Raji (cell line): Measurements from ENCODE around the gene SUSD2.

ENCODE experiments used
- POLR2A ChIP-seq: IDR thresholded peaks from 2 replicates; pipeline ENCODE4 v1.6.1; 2011; ENCODE audit warnings: low read depth, low read length, control low read depth; ENCODE audit not compliant: insufficient read depth

Gene SUSD2

GRCh38 chr22:24162436-24162835 lies 18.9 kb upstream of the SUSD2 start:
- no peak for TF ChIP-seq POLR2A

- TF ChIP-seq POLR2A, result no peak
These were observed 17.0 kb upstream of the SUSD2 start for GRCh38 chr22:24164243-24164642.

GRCh38 chr22:24164940-24165339 lies 16.3 kb upstream of the SUSD2 start:
- TF ChIP-seq POLR2A, result no peak

- no peak for TF ChIP-seq POLR2A
These were observed 15.6 kb upstream of the SUSD2 start for GRCh38 chr22:24165673-24166072.

GRCh38 chr22:24166811-24167210 lies 14.5 kb upstream of the SUSD2 start:
- no peak for TF ChIP-seq POLR2A

- TF ChIP-seq POLR2A, result no peak
These were observed 11.7 kb upstream of the SUSD2 start for GRCh38 chr22:24169439-24170058.

- TF ChIP-seq POLR2A, result no peak
These were observed 11.1 kb upstream of the SUSD2 start for GRCh38 chr22:24170188-24170587.

- no peak for TF ChIP-seq POLR2A
These were observed 10.7 kb upstream of the SUSD2 start for GRCh38 chr22:24170632-24171031.

- no peak for TF ChIP-seq POLR2A
These were observed 9.5 kb upstream of the SUSD2 start for GRCh38 chr22:24171822-24172221.

- TF ChIP-seq POLR2A, result no peak
These were observed 6.0 kb upstream of the SUSD2 start for GRCh38 chr22:24175160-24175808.

GRCh38 chr22:24176040-24176439 lies 5.2 kb upstream of the SUSD2 start:
- no peak for TF ChIP-seq POLR2A

- no peak for TF ChIP-seq POLR2A
These were observed 4.7 kb upstream of the SUSD2 start for GRCh38 chr22:24176630-24177029.

GRCh38 chr22:24177045-24177444 lies 4.2 kb upstream of the SUSD2 start:
- no peak for TF ChIP-seq POLR2A

GRCh38 chr22:24177456-24177855 lies 3.8 kb upstream of the SUSD2 start:
- no peak for TF ChIP-seq POLR2A

- TF ChIP-seq POLR2A, result no peak
These were observed 3.3 kb upstream of the SUSD2 start for GRCh38 chr22:24178021-24178431.

- TF ChIP-seq POLR2A, result no peak
These were observed 2.5 kb upstream of the SUSD2 start for GRCh38 chr22:24178502-24179440.
